Astrocyte (in vitro differentiated cells and primary cell): ENCODE data around the gene PDC. TPM values are rescaled to one million over a fixed set of nuclear protein-coding genes. Genes with fewer than 3 reads are reported as not detected.

Source experiments
- DNase-seq: peaks from one replicate; pipeline ENCODE4 v3.0.0-alpha.2; 2010; ENCODE audit warnings: low read depth
- FAIRE-seq: peaks from 2 replicates; lab custom pipeline; 2011; peaks lifted over from hg19 to GRCh38; lab: Jason Lieb, UNC
- H2AFZ ChIP-seq: 2 replicates; pipeline ENCODE4 v1.6.0; 2012; ENCODE audit warnings: low read depth, low read length, inconsistent platforms
- H3K27ac ChIP-seq: 2 replicates; pipeline ENCODE4 v1.5.1; 2011; ENCODE audit warnings: low read depth, low read length, inconsistent platforms
- H3K27me3 ChIP-seq: 2 replicates; pipeline ENCODE4 v1.6.0; 2011; ENCODE audit warnings: low read length, inconsistent platforms; ENCODE audit not compliant: insufficient read depth
- H3K36me3 ChIP-seq: 2 replicates; pipeline ENCODE4 v1.5.1; 2011; ENCODE audit warnings: low read length, inconsistent platforms; ENCODE audit not compliant: insufficient read depth
- H3K4me1 ChIP-seq: 2 replicates; pipeline ENCODE4 v1.5.1; 2011; ENCODE audit warnings: low read length, inconsistent platforms; ENCODE audit not compliant: insufficient read depth
- H3K4me2 ChIP-seq: 2 replicates; pipeline ENCODE4 v1.6.0; 2012; ENCODE audit warnings: low read length, inconsistent platforms
- H3K4me3 ChIP-seq: 2 replicates; pipeline ENCODE4 v1.5.1; 2011; ENCODE audit warnings: low read depth, mild to moderate bottlenecking, low read length, inconsistent platforms; ENCODE audit not compliant: insufficient read depth
- H3K79me2 ChIP-seq: 2 replicates; pipeline ENCODE4 v1.6.0; 2012; ENCODE audit warnings: mild to moderate bottlenecking, low read length, inconsistent platforms; ENCODE audit not compliant: insufficient read depth
- H3K9ac ChIP-seq: 2 replicates; pipeline ENCODE4 v1.6.0; 2012; ENCODE audit warnings: mild to moderate bottlenecking, low read length, inconsistent platforms
- H3K9me3 ChIP-seq: 2 replicates; pipeline ENCODE4 v1.5.1; 2012; ENCODE audit warnings: low read depth, mild to moderate bottlenecking, low read length, inconsistent platforms; ENCODE audit not compliant: insufficient read depth
- H4K20me1 ChIP-seq: 2 replicates; pipeline ENCODE4 v1.6.0; 2012; ENCODE audit warnings: low read length, inconsistent platforms; ENCODE audit not compliant: insufficient read depth
- H3K27ac Mint-ChIP-seq: one replicate; pipeline ENCODE4 v1.8.0; 2021; ENCODE audit warnings: mild to moderate bottlenecking, mixed read lengths; ENCODE audit not compliant: unreplicated experiment
- H3K27me3 Mint-ChIP-seq: one replicate; pipeline ENCODE4 v1.8.0; 2021; ENCODE audit warnings: low read depth, mixed read lengths; ENCODE audit not compliant: unreplicated experiment
- H3K36me3 Mint-ChIP-seq: one replicate; pipeline ENCODE4 v1.8.0; 2021; ENCODE audit warnings: low read depth, mixed read lengths; ENCODE audit not compliant: unreplicated experiment
- H3K4me1 Mint-ChIP-seq: one replicate; pipeline ENCODE4 v1.8.0; 2021; ENCODE audit warnings: low read depth, mixed read lengths; ENCODE audit not compliant: unreplicated experiment
- H3K4me3 Mint-ChIP-seq: one replicate; pipeline ENCODE4 v1.8.0; 2021; ENCODE audit warnings: mild to moderate bottlenecking, moderate library complexity, mixed read lengths; ENCODE audit not compliant: unreplicated experiment
- H3K9me3 Mint-ChIP-seq: one replicate; pipeline ENCODE4 v1.8.0; 2021; ENCODE audit warnings: mild to moderate bottlenecking, mixed read lengths; ENCODE audit not compliant: unreplicated experiment
- CTCF ChIP-seq: IDR thresholded peaks from 2 replicates; pipeline ENCODE4 v1.5.1; 2011; ENCODE audit warnings: low read depth, mild to moderate bottlenecking, inconsistent platforms, low read length, moderate library complexity; ENCODE audit not compliant: insufficient read depth
- EZH2 ChIP-seq: IDR thresholded peaks from 2 replicates; pipeline ENCODE4 v1.6.1; 2012; ENCODE audit warnings: mild to moderate bottlenecking, low read length, inconsistent platforms; ENCODE audit not compliant: insufficient read depth
- total RNA-seq: library from RNA; stranded (reverse); gene quantifications from 2 replicates; pipeline ENCODE4 v1.2.1, GENCODE V29; 2021

The PDC gene
- total RNA-seq, 1 donor from 2014 or later = not detected

GRCh38 chr1:186426118-186426517, 34.8 kb downstream of the PDC start:
- no peaks in the 10 kb centered on the region for H3K9me3 ChIP-seq
- H2AFZ ChIP-seq = no peak overlapping the region
- FAIRE-seq = no peak
- no peaks in the 10 kb centered on the region for H3K27me3 ChIP-seq
- no peaks in the 10 kb centered on the region for H4K20me1 ChIP-seq
- no peak overlapping the region for H3K4me3 Mint-ChIP-seq
- no peaks in the 10 kb centered on the region for H3K9me3 Mint-ChIP-seq
- no peak overlapping the region for H3K27ac ChIP-seq
- no peak for DNase-seq
- no peaks in the 10 kb centered on the region for H3K79me2 ChIP-seq
- no peaks in the 10 kb centered on the region for H3K36me3 ChIP-seq
- no peaks in the 10 kb centered on the region for H3K27me3 Mint-ChIP-seq
- H3K4me2 ChIP-seq = no peak overlapping the region
- peaks cover 2% of the 10 kb centered on the region for H3K36me3 Mint-ChIP-seq
- H3K4me3 ChIP-seq = no peak overlapping the region
- H3K4me1 ChIP-seq = no peaks in the 10 kb centered on the region
- H3K9ac ChIP-seq = no peak overlapping the region
- H3K27ac Mint-ChIP-seq = no peak overlapping the region
- TF ChIP-seq EZH2 (no peak), CTCF (no peak)
- peaks cover 2% of the 10 kb centered on the region for H3K4me1 Mint-ChIP-seq

- H3K79me2 ChIP-seq = no peaks in the 10 kb centered on the region
- DNase-seq (no peak), FAIRE-seq (no peak)
- peaks cover 8% of the 10 kb centered on the region for H3K36me3 ChIP-seq
- Mint-ChIP-seq H3K4me3 (no peak overlapping the region), H3K27ac (no peak overlapping the region), H3K9me3 (no peaks in the 10 kb centered on the region), H3K4me1 (peaks cover 2% of the 10 kb centered on the region), H3K36me3 (peaks cover 2% of the 10 kb centered on the region), H3K27me3 (no peaks in the 10 kb centered on the region)
- no peaks in the 10 kb centered on the region for H3K9me3 ChIP-seq
- no peaks in the 10 kb centered on the region for H3K4me1 ChIP-seq
- no peaks in the 10 kb centered on the region for H3K27me3 ChIP-seq
- no peaks in the 10 kb centered on the region for H4K20me1 ChIP-seq
- TF ChIP-seq EZH2 = no peak
- no peak for TF ChIP-seq CTCF
- H3K4me3 ChIP-seq = no peak overlapping the region
- H2AFZ ChIP-seq = no peak overlapping the region
- no peak overlapping the region for H3K9ac ChIP-seq
- no peak overlapping the region for H3K4me2 ChIP-seq
- no peak overlapping the region for H3K27ac ChIP-seq
These were observed 36.4 kb downstream of the PDC start for GRCh38 chr1:186424539-186424938.

GRCh38 chr1:186421446-186421845, 39.5 kb downstream of the PDC start:
- H2AFZ ChIP-seq = no peak overlapping the region
- no peak overlapping the region for H3K27ac Mint-ChIP-seq
- H3K27me3 ChIP-seq = no peaks in the 10 kb centered on the region
- no peaks in the 10 kb centered on the region for H4K20me1 ChIP-seq
- H3K4me2 ChIP-seq = no peak overlapping the region
- peaks cover 5% of the 10 kb centered on the region for H3K36me3 Mint-ChIP-seq
- TF ChIP-seq EZH2 (no peak), CTCF (no peak)
- no peak overlapping the region for H3K9ac ChIP-seq
- H3K4me1 ChIP-seq = no peaks in the 10 kb centered on the region
- DNase-seq (no peak), FAIRE-seq (no peak)
- no peaks in the 10 kb centered on the region for H3K79me2 ChIP-seq
- H3K4me1 Mint-ChIP-seq = peaks cover 2% of the 10 kb centered on the region
- H3K27me3 Mint-ChIP-seq = no peaks in the 10 kb centered on the region
- H3K4me3 ChIP-seq = no peak overlapping the region
- H3K36me3 ChIP-seq = peaks cover 16% of the 10 kb centered on the region
- no peaks in the 10 kb centered on the region for H3K9me3 ChIP-seq
- H3K9me3 Mint-ChIP-seq = no peaks in the 10 kb centered on the region
- no peak overlapping the region for H3K27ac ChIP-seq
- H3K4me3 Mint-ChIP-seq = no peak overlapping the region
